GM06990 (cell line): ENCODE data around the gene DNAJB5.
"Not testable (repeated sequence)": the region's sequence is repeated elsewhere in the genome, so short reads cannot be mapped to it uniquely, and the experiment has no call there.

ENCODE experiments used
- DNase-seq: peaks from one replicate; pipeline ENCODE4 v3.0.0-alpha.2; 2011; ENCODE audit not compliant: insufficient read length; ENCODE audit errors: extremely low read depth
- H3K27me3 ChIP-seq: replicated peaks from 2 replicates; pipeline ENCODE4 v1.6.0; 2011; ENCODE audit warnings: low read length; ENCODE audit not compliant: control insufficient read depth, insufficient read depth
- H3K36me3 ChIP-seq: 2 replicates; pipeline ENCODE4 v1.5.1; 2011; ENCODE audit warnings: low read length; ENCODE audit not compliant: control insufficient read depth, insufficient read depth
- H3K4me3 ChIP-seq: replicated peaks from 2 replicates; pipeline ENCODE4 v1.5.1; 2011; ENCODE audit warnings: low read depth, mild to moderate bottlenecking, control low read depth, low read length
- CTCF ChIP-seq: IDR thresholded peaks from 2 replicates; pipeline ENCODE4 v1.5.1; 2011; ENCODE audit warnings: low read length, control low read depth, mild to moderate bottlenecking, inconsistent platforms; ENCODE audit not compliant: insufficient read depth, poor library complexity, severe bottlenecking

Gene DNAJB5

GRCh38 chr9:35014517-35014916 is 25.0 kb downstream of the DNAJB5 start:
- no peaks in the 10 kb centered on the region for H3K27me3 ChIP-seq
- TF ChIP-seq CTCF: no peak
- no peak for DNase-seq
- no peak overlapping the region for H3K4me3 ChIP-seq
- H3K36me3 ChIP-seq: no peaks in the 10 kb centered on the region

DNA sequence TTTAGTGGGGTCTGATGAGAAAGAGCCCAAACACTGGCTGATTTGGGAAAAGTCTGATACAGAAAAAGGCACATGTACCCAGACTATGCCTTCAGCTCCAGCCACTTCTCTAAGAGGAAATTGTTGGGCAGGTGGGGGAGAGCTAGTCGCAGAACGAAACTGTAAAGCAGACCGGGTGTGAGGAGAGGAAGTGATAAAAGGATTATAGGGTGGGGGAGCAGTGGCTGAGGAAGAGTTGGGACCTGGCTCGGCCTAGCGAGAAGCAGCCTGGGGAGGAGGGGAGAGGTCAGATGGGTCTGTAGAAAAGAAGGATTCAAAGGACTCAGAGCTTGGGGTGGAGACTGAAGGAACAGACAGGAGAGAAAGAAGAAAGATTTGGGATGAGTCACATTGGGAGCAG is 33.9 kb downstream of the DNAJB5 start:
- H3K36me3 ChIP-seq, H3K4me3 ChIP-seq, DNase-seq, H3K27me3 ChIP-seq: not testable (repeated sequence)

- no peak for TF ChIP-seq CTCF
- no peak for DNase-seq
- H3K4me3 ChIP-seq: no peak overlapping the region
- H3K36me3 ChIP-seq: no peaks in the 10 kb centered on the region; the same call in 1 of the 2 replicates
- H3K27me3 ChIP-seq: no peaks in the 10 kb centered on the region
Observed at GRCh38 chr9:35026671-35027070, 37.1 kb downstream of the DNAJB5 start.

- no peak overlapping the region for H3K4me3 ChIP-seq
Observed at GRCh38 chr9:35027374-35027773, 37.8 kb downstream of the DNAJB5 start.

DNA sequence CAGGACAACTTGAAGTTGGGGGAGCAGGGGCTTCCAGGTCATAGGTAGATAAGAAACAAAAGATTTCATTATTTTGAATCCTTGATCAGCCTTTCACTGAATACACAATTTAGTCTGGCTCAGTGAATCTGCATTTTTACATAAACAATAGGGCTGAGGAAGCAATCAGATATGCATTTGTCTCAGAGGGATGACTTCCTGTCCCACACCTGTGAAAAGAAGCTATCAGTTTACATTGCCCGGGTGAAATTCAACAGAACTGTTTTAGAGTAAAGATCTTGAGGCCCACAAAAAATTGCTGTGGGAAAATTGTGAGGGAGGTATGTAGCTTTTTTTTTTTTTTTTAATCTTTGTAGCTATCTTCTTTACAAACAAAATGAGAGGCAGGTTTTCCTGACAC is 38.3 kb downstream of the DNAJB5 start:
- Histone ChIP-seq H3K27me3 (no peaks in the 10 kb centered on the region), H3K4me3 (no peak overlapping the region), H3K36me3 (no peaks in the 10 kb centered on the region; the same call in 1 of the 2 replicates)
- DNase-seq: no peak
- no peak for TF ChIP-seq CTCF

More at GRCh38 chr9:35027374-35027773, 37.8 kb downstream of the DNAJB5 start:
- Histone ChIP-seq H3K27me3 (no peaks in the 10 kb centered on the region), H3K36me3 (no peaks in the 10 kb centered on the region; the same call in 1 of the 2 replicates)
- no peak for DNase-seq
- TF ChIP-seq CTCF: no peak

GRCh38 chr9:35028341-35028740 is 38.8 kb downstream of the DNAJB5 start:
- Histone ChIP-seq H3K27me3 (no peaks in the 10 kb centered on the region), H3K4me3 (no peak overlapping the region), H3K36me3 (no peaks in the 10 kb centered on the region; the same call in 1 of the 2 replicates)
- DNase-seq: no peak
- no peak for TF ChIP-seq CTCF
